GM12892 (cell line): ENCODE data around the gene MAP4K1.

Experiments used
- POLR2A ChIP-seq: IDR thresholded peaks from 2 replicates; pipeline ENCODE4 v1.6.1; 2011; ENCODE audit warnings: low read depth, low read length, control low read depth
- POLR2AphosphoS5 ChIP-seq: IDR thresholded peaks from 2 replicates; pipeline ENCODE4 v1.6.1; 2011; ENCODE audit warnings: low read depth, low read length, control low read depth

DNA sequence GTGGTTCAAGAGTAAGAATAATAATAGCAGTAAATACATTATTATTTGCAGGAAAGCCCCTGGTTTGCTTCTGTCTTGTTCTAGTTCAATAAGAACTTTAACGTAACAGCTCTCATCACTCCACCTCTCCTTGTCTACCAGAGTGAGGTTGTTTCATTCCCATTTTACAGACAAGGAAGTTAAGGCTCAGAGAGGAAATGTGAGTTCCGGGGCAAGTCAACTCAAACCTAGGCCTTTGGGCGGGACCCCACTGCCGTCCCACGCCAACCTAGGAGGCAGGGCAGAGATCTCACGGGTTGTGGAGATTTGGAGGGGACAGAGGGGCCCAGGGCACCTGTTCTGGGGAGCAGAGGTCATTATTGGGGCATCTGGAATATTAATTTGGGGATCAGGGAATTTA, 1.5 kb downstream of the MAP4K1 start:
- peak; percentile 41; the same call in 1 of the 2 replicates for TF ChIP-seq POLR2A
- no peak for TF ChIP-seq POLR2AphosphoS5
